GM12872 (cell line): Measurements from ENCODE around the gene ARID1B.

Source experiments
- TF ChIP-seq, protein P1 (sequence below): IDR thresholded peaks from 3 replicates; pipeline ENCODE4 v1.5.1; 2011; ENCODE audit warnings: low read depth, mild to moderate bottlenecking, low read length, moderate library complexity; ENCODE audit not compliant: insufficient read depth

Gene ARID1B

GRCh38 chr6:156938143-156938542 is 161.0 kb downstream of the ARID1B start:
- TF ChIP-seq, protein P1, sequence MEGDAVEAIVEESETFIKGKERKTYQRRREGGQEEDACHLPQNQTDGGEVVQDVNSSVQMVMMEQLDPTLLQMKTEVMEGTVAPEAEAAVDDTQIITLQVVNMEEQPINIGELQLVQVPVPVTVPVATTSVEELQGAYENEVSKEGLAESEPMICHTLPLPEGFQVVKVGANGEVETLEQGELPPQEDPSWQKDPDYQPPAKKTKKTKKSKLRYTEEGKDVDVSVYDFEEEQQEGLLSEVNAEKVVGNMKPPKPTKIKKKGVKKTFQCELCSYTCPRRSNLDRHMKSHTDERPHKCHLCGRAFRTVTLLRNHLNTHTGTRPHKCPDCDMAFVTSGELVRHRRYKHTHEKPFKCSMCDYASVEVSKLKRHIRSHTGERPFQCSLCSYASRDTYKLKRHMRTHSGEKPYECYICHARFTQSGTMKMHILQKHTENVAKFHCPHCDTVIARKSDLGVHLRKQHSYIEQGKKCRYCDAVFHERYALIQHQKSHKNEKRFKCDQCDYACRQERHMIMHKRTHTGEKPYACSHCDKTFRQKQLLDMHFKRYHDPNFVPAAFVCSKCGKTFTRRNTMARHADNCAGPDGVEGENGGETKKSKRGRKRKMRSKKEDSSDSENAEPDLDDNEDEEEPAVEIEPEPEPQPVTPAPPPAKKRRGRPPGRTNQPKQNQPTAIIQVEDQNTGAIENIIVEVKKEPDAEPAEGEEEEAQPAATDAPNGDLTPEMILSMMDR, result no peak

DNA sequence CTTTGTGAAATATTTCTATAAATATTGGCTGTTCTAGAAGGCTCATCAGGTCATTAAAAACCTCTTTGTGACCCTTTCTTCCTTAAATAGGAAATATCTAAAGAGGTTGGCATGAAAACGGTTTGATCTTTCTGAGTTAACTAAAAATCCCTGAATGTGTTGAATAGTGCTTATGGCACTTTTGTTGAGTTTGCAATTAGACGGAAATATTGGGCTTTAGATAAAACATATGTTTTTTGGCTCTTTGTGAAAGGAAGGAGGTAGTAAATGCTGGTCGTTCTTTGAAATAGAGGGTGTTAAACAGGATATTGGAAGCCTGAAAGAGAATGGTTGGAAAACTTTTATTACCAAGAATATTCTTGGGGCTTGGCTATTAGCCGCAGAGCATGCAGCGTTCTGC is 163.0 kb downstream of the ARID1B start:
- TF ChIP-seq, protein P1, result no peak

DNA sequence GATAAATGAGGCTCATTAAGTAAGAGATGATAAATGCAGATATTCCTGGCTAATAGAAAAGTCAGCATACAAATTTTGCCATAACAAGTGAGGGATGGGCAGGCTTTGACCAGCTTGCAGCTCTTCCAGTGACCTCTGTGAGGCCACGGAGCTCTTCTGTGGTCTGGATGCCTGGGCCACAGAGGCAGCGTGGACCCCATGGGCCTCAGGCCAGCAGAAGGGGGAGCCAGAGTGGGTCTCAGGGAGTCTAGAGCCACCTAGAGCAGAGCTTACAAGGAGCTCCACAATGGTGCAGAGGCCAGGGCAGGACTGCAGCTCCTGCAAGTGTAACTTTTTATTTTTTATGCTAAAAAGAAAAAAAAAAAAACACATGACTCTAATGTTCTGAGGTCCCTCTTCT is 165.1 kb downstream of the ARID1B start:
- TF ChIP-seq, protein P1, result no peak

DNA sequence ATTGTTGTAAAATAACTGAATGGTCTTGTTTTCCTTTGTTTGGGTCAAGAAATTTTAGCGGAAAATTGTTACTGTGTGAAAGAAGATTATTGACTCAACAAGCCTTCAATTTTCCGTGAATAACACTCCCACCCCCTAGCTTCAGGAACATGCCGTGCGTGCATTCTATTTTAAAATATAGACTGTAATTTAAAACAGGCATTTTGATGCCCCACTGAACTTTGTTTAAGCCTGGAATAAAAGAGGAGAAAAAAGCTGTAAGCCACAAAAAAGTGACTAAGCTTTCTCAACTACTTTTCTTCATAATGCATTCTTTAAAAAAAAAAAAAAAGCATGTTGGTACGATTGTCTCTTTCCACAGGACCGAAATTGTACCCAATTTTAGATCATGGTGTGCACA is 166.0 kb downstream of the ARID1B start:
- TF ChIP-seq, protein P1, result no peak

GRCh38 chr6:156943816-156944215 is 166.6 kb downstream of the ARID1B start:
- TF ChIP-seq, protein P1, result no peak

- TF ChIP-seq, protein P1, result no peak
Observed at GRCh38 chr6:156944412-156944811, 167.2 kb downstream of the ARID1B start.

GRCh38 chr6:156946370-156946936 is 169.3 kb downstream of the ARID1B start:
- TF ChIP-seq, protein P1, result no peak
